Gastrocnemius medialis (tissue), 4 donors: Measurements from ENCODE around the gene ZBTB7C. TPM values are rescaled to one million over a fixed set of nuclear protein-coding genes. Genes with fewer than 3 reads are reported as not detected.

Experiments used
- ATAC-seq, 2 donors: fragments of 150-250 bp; one replicate each; pipeline ENCODE4 v1.9.1; 2016
- DNase-seq, 2 donors: peaks; one replicate each; pipeline ENCODE4 v3.0.0-alpha.2; 2019
- H3K27ac ChIP-seq, 4 donors: fragments of 200-600 bp; sonication (generic); 1 replicate in 1 of 4; 2 replicates in 3 of 4; pipeline ENCODE4 v1.5.1; 2016 to 2018; ENCODE audit warnings: mild to moderate bottlenecking in 2 of 4, moderate library complexity in 1 of 4
- H3K27me3 ChIP-seq, 3 donors: fragments of 200-600 bp; sonication (generic) in 2 of 3; 1 replicate in 1 of 3; 2 replicates in 2 of 3; pipeline versions ENCODE4 v1.5.1 to v1.6.0; 2016 to 2019; ENCODE audit warnings: mild to moderate bottlenecking in 1 of 3, moderate library complexity in 1 of 3
- H3K36me3 ChIP-seq, 2 donors: fragments of 200-600 bp; sonication (generic) in 1 of 2; one replicate each; pipeline ENCODE4 v1.5.1; 2017 to 2018
- H3K4me1 ChIP-seq, 2 donors: fragments of 200-600 bp; sonication (generic) in 1 of 2; one replicate each; pipeline ENCODE4 v1.5.1; 2016 to 2017; ENCODE audit warnings: mild to moderate bottlenecking in 2 of 2
- H3K4me3 ChIP-seq, 4 donors: fragments of 200-600 bp; sonication (generic) in 3 of 4; 1 replicate in 1 of 4; 2 replicates in 3 of 4; pipeline ENCODE4 v1.5.1; 2016 to 2019; ENCODE audit warnings: mild to moderate bottlenecking in 2 of 4
- H3K9me3 ChIP-seq, 3 donors: fragments of 200-600 bp; sonication (generic) in 2 of 3; 1 replicate in 1 of 3; 2 replicates in 2 of 3; pipeline ENCODE4 v1.5.1; 2016 to 2019
- CTCF ChIP-seq, 5 experiments: fragments of 450-650 bp in 3 of 5; fragments of 200-600 bp in 2 of 5; sonication (generic) in 2 of 5; IDR thresholded peaks in 4 of 5; conservative IDR thresholded peaks in 1 of 5; 1 replicate in 4 of 5; 2 replicates in 1 of 5; pipeline ENCODE4 v1.5.1; 2016 to 2019; ENCODE audit warnings: antibody characterized with exemption in 5 of 5, mild to moderate bottlenecking in 3 of 5, moderate library complexity in 3 of 5
- POLR2A ChIP-seq, 2 donors: fragments of 450-650 bp; IDR thresholded peaks; one replicate each; pipeline ENCODE4 v1.6.1; 2017; ENCODE audit warnings: antibody characterized with exemption in 2 of 2, mild to moderate bottlenecking in 2 of 2, moderate library complexity in 2 of 2
- in situ Hi-C, 4 donors: fragments of 200-750 bp; cut with MboI; loops; one replicate each; pipeline versions ENCODE4 v1.15.0 to v1.8.0; 2017; ENCODE audit warnings: low sequenced_read_pairs in 4 of 4
- intact Hi-C: fragments of 100-400 bp; cut with DNase I; formaldehyde crosslinking; loops from one replicate; pipeline ENCODE4 v1.15.1; 2023; ENCODE audit warnings: low total_unique reads
- total RNA-seq, 4 donors: library from RNA; depleted of rRNA; stranded (reverse); fragments of >200 nt; gene quantifications; one replicate each; pipeline versions ENCODE4 v1.1.0 to v1.2.3, GENCODE V29; 2016

The ZBTB7C gene
- total RNA-seq, 4 donors from 2014 or later, result 0.53 to 12.3 (median 1.1) TPM

- in situ Hi-C loops, result loop anchor here in 1 of 4 donors (5.0 kb wide), 1 partner anchor 220 kb away; no protein-coding TSS in a partner anchor
- Histone ChIP-seq H3K9me3 (no peaks in the 10 kb centered on the region), H3K4me1 (peaks cover 0 to 5% of the 10 kb centered on the region in 2 donors), H3K27ac (no peak overlapping the region), H3K27me3 (no peaks in the 10 kb centered on the region), H3K4me3 (no peak overlapping the region), H3K36me3 (no peaks in the 10 kb centered on the region)
- no peak for DNase-seq
- intact Hi-C loops, result no loop called here
- no peak for ATAC-seq
- TF ChIP-seq POLR2A (IDR thresholded peaks at IDR 0.05) (no peak), CTCF (IDR thresholded peaks at IDR 0.05 in 4 of 5, conservative IDR thresholded peaks at IDR 0.05 in 1 of 5) (no peak)
Observed at GRCh38 chr18:48227206-48227605, 182.0 kb downstream of the ZBTB7C start.

GRCh38 chr18:48226401-48226800 lies 182.8 kb downstream of the ZBTB7C start:
- no peaks in the 10 kb centered on the region for H3K36me3 ChIP-seq
- no peak overlapping the region for H3K27ac ChIP-seq
- H3K4me1 ChIP-seq, result peaks cover 0 to 5% of the 10 kb centered on the region in 2 donors
- no peaks in the 10 kb centered on the region for H3K27me3 ChIP-seq
- H3K9me3 ChIP-seq, result no peaks in the 10 kb centered on the region
- no peak for ATAC-seq
- intact Hi-C loops, result no loop called here
- H3K4me3 ChIP-seq, result no peak overlapping the region
- in situ Hi-C loops, result loop anchor here in 1 of 4 donors (5.0 kb wide), 1 partner anchor 221 kb away; no protein-coding TSS in a partner anchor
- TF ChIP-seq CTCF (IDR thresholded peaks at IDR 0.05 in 4 of 5, conservative IDR thresholded peaks at IDR 0.05 in 1 of 5) (no peak), POLR2A (IDR thresholded peaks at IDR 0.05) (no peak)
- no peak for DNase-seq

- no peaks in the 10 kb centered on the region for H3K27me3 ChIP-seq
- ATAC-seq (peak; percentile 88 to 96), DNase-seq (peak; percentile 53 to 68)
- H3K4me3 ChIP-seq, result no peak overlapping the region
- in situ Hi-C loops (loop anchor here in 1 of 4 donors (25.0 kb wide), 1 partner anchor 110 kb away; no protein-coding TSS in a partner anchor), intact Hi-C loops (no loop called here)
- H3K36me3 ChIP-seq, result no peaks in the 10 kb centered on the region
- no peak overlapping the region for H3K27ac ChIP-seq
- H3K9me3 ChIP-seq, result no peaks in the 10 kb centered on the region
- TF ChIP-seq CTCF (IDR thresholded peaks at IDR 0.05 in 4 of 5, conservative IDR thresholded peaks at IDR 0.05 in 1 of 5) (no peak), POLR2A (IDR thresholded peaks at IDR 0.05) (no peak)
- H3K4me1 ChIP-seq, result no peaks in the 10 kb centered on the region
Observed at GRCh38 chr18:48222118-48222517, 187.1 kb downstream of the ZBTB7C start.

- H3K9me3 ChIP-seq, result no peaks in the 10 kb centered on the region
- DNase-seq (no peak), ATAC-seq (no peak)
- in situ Hi-C loops (loop anchor here in 1 of 4 donors (25.0 kb wide), 1 partner anchor 108 kb away; no protein-coding TSS in a partner anchor), intact Hi-C loops (no loop called here)
- TF ChIP-seq CTCF (IDR thresholded peaks at IDR 0.05 in 4 of 5, conservative IDR thresholded peaks at IDR 0.05 in 1 of 5), result no peak
- TF ChIP-seq POLR2A (IDR thresholded peaks at IDR 0.05), result no peak
- H3K4me1 ChIP-seq, result no peaks in the 10 kb centered on the region
- H3K4me3 ChIP-seq, result no peak overlapping the region
- H3K36me3 ChIP-seq, result no peaks in the 10 kb centered on the region
- H3K27me3 ChIP-seq, result no peaks in the 10 kb centered on the region
- H3K27ac ChIP-seq, result no peak overlapping the region
Observed at GRCh38 chr18:48219810-48220499, 189.2 kb downstream of the ZBTB7C start.
